GM19043 (cell line): Measurements from ENCODE around the gene CKMT2.

Experiments
- ATAC-seq: cut with Tn5 transposase; IDR thresholded peaks from one replicate; pipeline ENCODE4 v1.9.1; 2021; ENCODE audit warnings: low read depth; ENCODE audit not compliant: unreplicated experiment

Gene CKMT2

DNA sequence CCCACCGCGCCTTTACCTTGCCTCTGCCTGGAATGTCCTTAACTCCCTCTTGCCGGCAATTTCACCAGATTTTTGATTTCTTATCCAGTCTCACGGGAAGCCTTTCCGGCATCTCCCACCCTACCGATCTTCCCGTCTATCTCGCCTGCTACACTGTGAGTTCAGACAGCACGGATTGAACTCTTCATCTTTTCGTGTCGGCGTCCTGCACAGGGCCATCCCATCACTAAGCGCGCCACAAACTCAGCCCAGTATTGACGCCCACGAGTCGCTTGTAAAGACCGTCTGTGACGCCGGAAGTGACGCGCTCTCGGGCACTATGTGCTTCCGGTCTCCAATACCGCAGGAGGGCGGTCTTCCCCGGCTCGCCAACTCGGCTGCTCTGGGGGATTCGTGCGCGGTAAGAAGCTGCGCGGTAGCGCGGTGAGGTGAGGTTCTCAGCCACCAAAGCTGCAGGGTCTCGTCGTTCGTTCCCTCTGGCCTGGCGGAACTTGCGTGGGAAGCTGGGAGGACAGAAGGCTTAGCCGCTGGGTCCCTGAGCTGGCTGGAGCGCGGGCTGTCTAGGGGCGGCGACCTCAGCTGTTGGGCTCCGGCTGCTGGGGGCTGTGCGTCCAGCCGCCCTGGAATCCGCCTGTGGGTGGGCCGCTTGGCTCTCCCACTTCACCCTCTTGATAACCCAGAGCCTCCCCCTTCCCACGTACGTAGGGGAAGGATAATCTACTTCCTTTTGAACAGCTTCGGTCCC lies 68.3 kb downstream of the CKMT2 start, which contains the start of gene ZCCHC9:
TSS of gene ZCCHC9 (plus strand) at position 317 of the 745 bp plus-strand sequence. CDS start 3,171 bp downstream, outside the sequence.
- ATAC-seq: peak; percentile 98

DNA sequence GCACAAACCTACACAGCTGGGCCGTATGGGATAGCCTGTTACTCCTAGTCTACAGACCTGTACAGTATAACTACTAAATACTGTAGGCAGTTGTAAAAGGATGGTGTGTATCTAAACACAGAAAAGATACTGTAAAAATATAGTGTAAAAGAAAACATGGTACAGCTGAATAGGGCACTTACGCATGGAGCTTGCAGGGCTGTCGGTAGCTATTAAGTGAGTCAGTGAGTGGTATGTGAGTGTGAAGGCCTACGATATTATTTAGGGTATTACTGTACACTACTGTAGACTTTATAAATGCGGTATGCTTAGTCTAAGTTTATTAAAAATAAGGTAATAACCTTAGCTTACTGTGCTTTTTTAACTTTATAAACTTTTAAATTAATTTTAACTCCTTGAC lies 69.5 kb downstream of the CKMT2 start:
- no peak for ATAC-seq

DNA sequence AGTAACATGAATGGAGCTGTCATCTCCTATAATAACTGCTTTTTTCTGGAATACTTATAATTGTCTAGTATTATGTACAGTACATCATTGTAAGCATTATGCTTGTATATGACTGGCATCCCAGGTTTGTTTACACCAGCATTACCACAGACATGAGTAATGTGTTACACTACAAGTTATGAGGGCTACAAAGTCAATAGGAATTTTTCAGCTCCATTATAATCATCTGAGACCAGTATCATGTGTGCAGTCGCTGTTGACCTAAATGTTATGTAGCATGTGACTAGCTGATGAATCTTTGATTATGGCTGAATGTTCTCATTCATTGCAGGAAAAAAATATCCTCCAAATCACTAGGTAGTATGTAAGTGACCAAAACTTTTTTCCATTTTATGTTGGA lies 70.4 kb downstream of the CKMT2 start:
- ATAC-seq: no peak

DNA sequence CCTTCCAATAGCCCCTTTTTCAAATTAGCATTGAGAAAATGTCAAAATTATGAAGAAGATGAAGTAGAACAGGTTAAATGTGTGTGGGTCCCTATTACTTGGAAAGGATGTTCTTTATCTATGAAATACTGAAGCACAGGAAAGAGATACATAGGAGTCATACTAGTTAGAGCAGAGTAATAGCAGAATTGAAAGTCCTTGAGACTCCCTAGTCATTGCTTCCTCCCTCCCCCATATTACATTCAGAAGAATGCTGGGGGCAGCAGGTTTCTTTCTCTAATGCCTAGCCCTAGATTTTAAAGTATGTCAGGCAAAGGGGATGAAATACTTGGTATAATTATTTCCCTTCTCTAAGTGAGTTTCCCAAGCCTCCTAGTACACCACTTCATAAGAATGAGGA lies 72.7 kb downstream of the CKMT2 start:
- ATAC-seq: no peak

DNA sequence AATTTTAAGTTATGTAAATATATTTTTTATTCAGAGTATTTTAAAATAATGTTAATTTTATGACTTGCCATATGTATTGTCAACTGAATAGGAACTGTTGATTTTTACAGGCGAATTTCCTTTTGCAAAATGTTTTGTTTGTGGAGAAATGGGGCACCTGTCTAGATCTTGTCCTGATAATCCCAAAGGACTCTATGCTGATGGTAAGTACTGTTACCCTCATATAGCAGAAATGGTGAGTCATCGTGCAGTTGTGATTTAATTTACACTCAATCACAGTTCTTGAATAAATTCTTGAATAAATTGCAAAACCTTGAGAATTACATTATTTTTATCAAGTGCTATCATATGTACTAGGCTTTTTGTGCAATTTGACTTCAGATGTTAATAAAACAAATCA lies 75.7 kb downstream of the CKMT2 start:
- no peak for ATAC-seq

DNA sequence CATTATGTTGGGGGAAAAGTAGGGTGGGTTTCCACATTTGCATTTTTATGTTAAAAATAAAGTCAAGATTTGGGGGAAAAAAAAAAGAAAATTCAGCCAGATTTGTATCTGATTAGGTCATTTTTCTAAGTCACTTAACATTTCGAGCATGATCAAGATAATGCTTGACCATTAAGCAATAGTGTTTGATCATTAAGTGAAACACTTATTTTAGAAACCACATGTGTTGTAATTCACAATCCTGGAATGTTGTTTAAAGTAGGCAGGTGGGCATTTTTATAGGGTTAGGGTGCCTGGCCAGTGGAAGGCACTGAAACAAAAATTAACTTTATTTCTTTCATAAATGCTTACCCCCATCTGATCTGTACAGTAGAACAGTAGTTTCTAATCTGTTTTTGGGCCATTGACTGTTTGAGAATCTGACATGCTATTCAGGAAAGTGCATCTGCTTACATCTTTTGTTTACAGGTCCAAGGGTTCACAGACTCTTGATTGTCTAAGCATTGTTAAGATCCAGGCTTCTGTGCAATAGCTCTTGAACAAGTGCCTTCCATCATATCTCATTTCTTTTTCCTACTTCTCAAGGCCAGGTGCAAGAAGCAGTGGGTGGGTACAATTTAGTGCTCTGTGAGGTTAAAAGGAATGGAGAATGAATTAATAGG lies 77.4 kb downstream of the CKMT2 start:
- no peak for ATAC-seq

DNA sequence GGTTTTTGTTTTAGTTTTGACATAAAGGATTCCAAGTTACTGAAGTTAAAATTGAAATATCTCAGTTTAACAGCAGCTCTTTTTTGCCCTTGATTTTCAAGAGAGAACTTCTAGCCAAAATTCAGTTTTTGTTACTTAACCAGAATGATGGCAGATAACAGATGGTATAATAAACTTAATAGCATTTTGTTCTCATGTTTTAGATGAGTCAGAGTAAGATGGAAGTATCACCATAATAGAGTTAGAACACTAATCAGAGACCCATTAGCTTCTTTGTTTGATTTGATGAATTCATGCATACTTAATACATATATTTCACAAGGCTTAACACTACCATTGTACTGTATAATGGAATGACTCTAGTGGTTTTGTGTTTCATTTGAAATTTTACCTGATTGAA lies 80.2 kb downstream of the CKMT2 start:
- ATAC-seq: no peak

DNA sequence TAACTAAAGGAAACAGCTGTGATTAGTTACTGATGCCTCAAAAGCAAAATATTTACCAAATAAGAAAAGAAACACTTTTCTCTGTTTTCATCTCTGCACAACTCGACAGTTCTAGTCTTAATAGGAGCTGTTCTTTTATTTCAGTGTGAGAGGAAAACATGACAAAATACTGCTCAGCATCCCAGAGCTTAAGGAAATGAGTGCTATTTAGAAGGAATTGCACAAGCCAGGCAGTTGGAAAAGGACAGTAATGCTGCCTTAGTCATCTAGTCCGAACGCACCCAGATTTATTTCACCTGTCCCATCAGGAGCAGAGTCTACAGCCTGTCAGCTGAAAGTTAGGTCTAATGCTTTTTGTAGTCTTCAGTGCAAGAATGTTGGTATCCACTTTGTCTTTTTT lies 80.6 kb downstream of the CKMT2 start:
- ATAC-seq: no peak

DNA sequence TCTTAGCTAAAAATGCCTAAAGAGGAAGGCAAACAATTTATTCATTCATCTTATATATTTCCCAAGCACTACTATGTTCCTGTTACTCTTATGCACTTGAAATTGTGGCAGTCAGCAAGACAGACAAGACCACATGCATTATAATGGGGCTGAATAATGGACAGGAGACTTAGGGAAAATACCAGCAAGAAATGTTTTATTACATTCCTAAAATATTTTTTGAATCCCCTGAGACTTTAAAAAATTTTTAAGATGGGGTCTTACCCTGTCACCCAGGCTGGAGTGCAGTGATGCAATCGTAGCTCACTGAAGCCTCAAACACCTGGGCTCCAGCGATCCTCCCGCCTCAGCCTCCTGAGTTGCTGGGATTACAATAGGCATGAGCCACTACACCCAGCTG lies 81.5 kb downstream of the CKMT2 start:
- ATAC-seq: no peak

DNA sequence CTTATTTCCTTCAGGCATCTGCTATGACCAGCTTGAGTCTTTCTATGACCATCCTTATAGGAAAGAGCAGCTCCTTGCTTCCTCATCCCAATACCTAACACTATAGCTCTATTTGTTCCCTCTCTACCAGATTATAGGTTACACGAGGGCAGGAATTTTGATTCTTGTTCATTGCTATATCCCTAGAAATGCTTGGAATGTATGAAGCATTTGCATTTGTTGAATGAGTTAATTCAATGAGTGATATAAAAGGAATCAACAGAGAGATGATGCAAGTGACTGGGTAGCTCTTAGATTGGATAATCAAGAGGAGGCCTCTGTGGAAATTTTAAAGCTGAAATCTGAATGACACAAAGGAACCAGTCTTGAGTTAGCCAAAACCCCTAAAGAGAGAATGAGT lies 82.2 kb downstream of the CKMT2 start:
- no peak for ATAC-seq

DNA sequence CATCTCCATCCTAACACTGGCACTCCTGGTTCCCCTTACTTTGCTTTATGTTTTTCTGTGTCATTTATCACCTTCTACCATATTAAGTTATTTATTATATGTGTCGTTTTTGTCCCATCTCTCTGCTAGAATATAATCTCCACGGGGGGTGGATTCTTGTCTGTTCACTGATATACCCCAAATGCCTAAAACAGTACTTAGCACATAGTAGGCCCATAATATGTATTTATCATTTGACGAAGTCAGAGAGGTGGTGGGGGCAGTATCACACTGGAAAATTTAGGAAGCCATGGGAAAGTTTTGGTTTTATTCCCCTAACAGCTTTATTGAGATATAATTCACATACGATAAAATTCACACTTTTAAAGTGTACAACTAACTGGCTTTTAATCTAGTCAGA lies 82.7 kb downstream of the CKMT2 start:
- no peak for ATAC-seq
